Measurements from ENCODE around the gene PCIF1. TPM values are rescaled to one million over a fixed set of nuclear protein-coding genes. Genes with fewer than 3 reads are reported as not detected.
A peak's percentile ranks its signal among the peaks of the same experiment; 100 is the strongest.

The PCIF1 gene
- total and polyA plus RNA-seq, 9 of the 15 experiments (the other 6 are each of a cell fraction or from before 2014, with no cell fraction given) = 5.8 to 29.4 (median 11.3) TPM

GRCh38 chr20:45971675-45972499 lies 37.4 kb downstream of the PCIF1 start, which contains the start of gene ZNF335 (continued):
- TF ChIP-seq, protein P1, sequence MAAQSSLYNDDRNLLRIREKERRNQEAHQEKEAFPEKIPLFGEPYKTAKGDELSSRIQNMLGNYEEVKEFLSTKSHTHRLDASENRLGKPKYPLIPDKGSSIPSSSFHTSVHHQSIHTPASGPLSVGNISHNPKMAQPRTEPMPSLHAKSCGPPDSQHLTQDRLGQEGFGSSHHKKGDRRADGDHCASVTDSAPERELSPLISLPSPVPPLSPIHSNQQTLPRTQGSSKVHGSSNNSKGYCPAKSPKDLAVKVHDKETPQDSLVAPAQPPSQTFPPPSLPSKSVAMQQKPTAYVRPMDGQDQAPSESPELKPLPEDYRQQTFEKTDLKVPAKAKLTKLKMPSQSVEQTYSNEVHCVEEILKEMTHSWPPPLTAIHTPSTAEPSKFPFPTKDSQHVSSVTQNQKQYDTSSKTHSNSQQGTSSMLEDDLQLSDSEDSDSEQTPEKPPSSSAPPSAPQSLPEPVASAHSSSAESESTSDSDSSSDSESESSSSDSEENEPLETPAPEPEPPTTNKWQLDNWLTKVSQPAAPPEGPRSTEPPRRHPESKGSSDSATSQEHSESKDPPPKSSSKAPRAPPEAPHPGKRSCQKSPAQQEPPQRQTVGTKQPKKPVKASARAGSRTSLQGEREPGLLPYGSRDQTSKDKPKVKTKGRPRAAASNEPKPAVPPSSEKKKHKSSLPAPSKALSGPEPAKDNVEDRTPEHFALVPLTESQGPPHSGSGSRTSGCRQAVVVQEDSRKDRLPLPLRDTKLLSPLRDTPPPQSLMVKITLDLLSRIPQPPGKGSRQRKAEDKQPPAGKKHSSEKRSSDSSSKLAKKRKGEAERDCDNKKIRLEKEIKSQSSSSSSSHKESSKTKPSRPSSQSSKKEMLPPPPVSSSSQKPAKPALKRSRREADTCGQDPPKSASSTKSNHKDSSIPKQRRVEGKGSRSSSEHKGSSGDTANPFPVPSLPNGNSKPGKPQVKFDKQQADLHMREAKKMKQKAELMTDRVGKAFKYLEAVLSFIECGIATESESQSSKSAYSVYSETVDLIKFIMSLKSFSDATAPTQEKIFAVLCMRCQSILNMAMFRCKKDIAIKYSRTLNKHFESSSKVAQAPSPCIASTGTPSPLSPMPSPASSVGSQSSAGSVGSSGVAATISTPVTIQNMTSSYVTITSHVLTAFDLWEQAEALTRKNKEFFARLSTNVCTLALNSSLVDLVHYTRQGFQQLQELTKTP (IDR thresholded peaks at IDR 0.05; ENCODE audit: low read depth in 1 of 2, partially characterized antibody in 2 of 2) = peak in 1 of 2 experiments; percentile 91
- TF ChIP-seq MAFF (IDR thresholded peaks at IDR 0.05; ENCODE audit: low read length) (peak; percentile 45; the same call in 1 of the 2 replicates), MYNN (IDR thresholded peaks at IDR 0.05) (no peak), MYNN (CRISPR knock-in tag; IDR thresholded peaks at IDR 0.05) (no peak), RBFOX2 (IDR thresholded peaks at IDR 0.05; ENCODE audit: low read depth, low read length) (peak; percentile 77), RAD21 (CRISPR knock-in tag; conservative IDR thresholded peaks at IDR 0.05 in 1 of 2, IDR thresholded peaks at IDR 0.05 in 1 of 2) (no peak; a peak in 1 of 4 replicates), ZNF584 (CRISPR knock-in tag; IDR thresholded peaks at IDR 0.05; ENCODE audit: low read depth) (peak; percentile 52; the same call in 1 of the 2 replicates), HCFC1 (IDR thresholded peaks at IDR 0.05; ENCODE audit: low read depth, low read length) (peak; percentile 81), KLF6 (CRISPR knock-in tag; IDR thresholded peaks at IDR 0.05; ENCODE audit: borderline replicate concordance) (0 out of 2 replicates have a peak, but pooled peaks have one; percentile 15), MTA3 (IDR thresholded peaks at IDR 0.05; ENCODE audit: borderline replicate concordance) (peak; percentile 97), MLX (CRISPR knock-in tag; conservative IDR thresholded peaks at IDR 0.05) (0 out of 4 replicates have a peak, but pooled peaks of 1 of the 2 experiments have one; percentile 15), NR2C1 (IDR thresholded peaks at IDR 0.05) (peak; percentile 79), NR2C1 (tag; IDR thresholded peaks at IDR 0.05) (peak; percentile 63), ZNF780A (CRISPR knock-in tag; IDR thresholded peaks at IDR 0.05) (no peak), POLR3G (IDR thresholded peaks at IDR 0.05; ENCODE audit: extremely low read depth, insufficient read length, insufficient replicate concordance) (no peak), SOX6 (IDR thresholded peaks at IDR 0.05) (peak; percentile 80), ETV5 (CRISPR knock-in tag; IDR thresholded peaks at IDR 0.05; ENCODE audit: low read depth) (peak; percentile 63; the same call in 1 of the 2 replicates), ZNF197 (CRISPR knock-in tag; IDR thresholded peaks at IDR 0.05; ENCODE audit: low read depth) (peak; percentile 86), POLR2A (conservative IDR thresholded peaks at IDR 0.05) (peak; percentile 71; the same call in 1 of the 2 replicates), COPS2 (conservative IDR thresholded peaks at IDR 0.05) (no peak)
- TF ChIP-seq, protein P2, sequence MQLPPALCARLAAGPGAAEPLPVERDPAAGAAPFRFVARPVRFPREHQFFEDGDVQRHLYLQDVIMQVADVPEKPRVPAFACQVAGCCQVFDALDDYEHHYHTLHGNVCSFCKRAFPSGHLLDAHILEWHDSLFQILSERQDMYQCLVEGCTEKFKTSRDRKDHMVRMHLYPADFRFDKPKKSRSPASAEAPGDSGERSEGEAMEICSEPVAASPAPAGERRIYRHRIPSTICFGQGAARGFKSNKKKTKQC (CRISPR knock-in tag; IDR thresholded peaks at IDR 0.05) = peak; percentile 87; the same call in 1 of the 2 replicates

Measured in K562 (cell line).